AG09309 (cell line): Measurements from ENCODE around the gene ZNF710.

ENCODE experiments used
- DNase-seq: peaks from one replicate; pipeline ENCODE4 v3.0.0-alpha.2; 2010; ENCODE audit warnings: low read depth
- H3K4me3 ChIP-seq: 2 replicates; pipeline ENCODE4 v1.5.1; 2011; ENCODE audit warnings: mild to moderate bottlenecking, low read depth, low read length, moderate library complexity; ENCODE audit not compliant: control insufficient read depth
- CTCF ChIP-seq: IDR thresholded peaks from 2 replicates; pipeline ENCODE4 v1.5.1; 2011; ENCODE audit warnings: mild to moderate bottlenecking, low read depth, low read length, inconsistent platforms; ENCODE audit not compliant: insufficient read depth, control insufficient read depth; ENCODE audit errors: missing control alignments

The ZNF710 gene

GRCh38 chr15:90085565-90085964 is 84.4 kb downstream of the ZNF710 start:
- no peak for TF ChIP-seq CTCF
- no peak overlapping the region for H3K4me3 ChIP-seq
- DNase-seq, result no peak

- TF ChIP-seq CTCF, result peak; percentile 77
- H3K4me3 ChIP-seq, result no peak overlapping the region
- no peak for DNase-seq
Observed at GRCh38 chr15:90086868-90087268, 85.7 kb downstream of the ZNF710 start.

- peak; percentile 20 for TF ChIP-seq CTCF
- no peak overlapping the region for H3K4me3 ChIP-seq
- no peak for DNase-seq
Observed at GRCh38 chr15:90087454-90088154, 86.5 kb downstream of the ZNF710 start.

- no peak for TF ChIP-seq CTCF
Observed at GRCh38 chr15:90090226-90090848, 89.2 kb downstream of the ZNF710 start.

GRCh38 chr15:90091156-90091931 is 90.2 kb downstream of the ZNF710 start:
- DNase-seq, result no peak
- no peak overlapping the region for H3K4me3 ChIP-seq
- TF ChIP-seq CTCF, result no peak

More at GRCh38 chr15:90090226-90090848, 89.2 kb downstream of the ZNF710 start:
- DNase-seq, result no peak
- no peak overlapping the region for H3K4me3 ChIP-seq

- no peak for TF ChIP-seq CTCF
- DNase-seq, result no peak
- H3K4me3 ChIP-seq, result no peak overlapping the region
Observed at GRCh38 chr15:90095521-90095959, 94.4 kb downstream of the ZNF710 start.
